ENCODE measurements around the gene NEURL1B.

The NEURL1B gene

GRCh38 chr5:172633403-172633970 lies 7.6 kb upstream of the NEURL1B start:
- Histone ChIP-seq H3K27me3 (ENCODE audit: control insufficient read depth, insufficient read depth, low read length) (no peaks in the 10 kb centered on the region), H3K4me2 (ENCODE audit: low read length) (no peak overlapping the region), H3K9me3 (ENCODE audit: control insufficient read depth, low read length) (no peaks in the 10 kb centered on the region), H3K9ac (no peak overlapping the region), H2AFZ (no peak overlapping the region), H3K4me1 (peaks cover 8% of the 10 kb centered on the region), H3K36me3 (ENCODE audit: control insufficient read depth, insufficient read depth, low read length) (no peaks in the 10 kb centered on the region), H3K27ac (no peak overlapping the region), H3K79me2 (no peaks in the 10 kb centered on the region), H3K4me3 (ENCODE audit: low read depth, low read length) (no peak overlapping the region)
- TF ChIP-seq, protein P1, sequence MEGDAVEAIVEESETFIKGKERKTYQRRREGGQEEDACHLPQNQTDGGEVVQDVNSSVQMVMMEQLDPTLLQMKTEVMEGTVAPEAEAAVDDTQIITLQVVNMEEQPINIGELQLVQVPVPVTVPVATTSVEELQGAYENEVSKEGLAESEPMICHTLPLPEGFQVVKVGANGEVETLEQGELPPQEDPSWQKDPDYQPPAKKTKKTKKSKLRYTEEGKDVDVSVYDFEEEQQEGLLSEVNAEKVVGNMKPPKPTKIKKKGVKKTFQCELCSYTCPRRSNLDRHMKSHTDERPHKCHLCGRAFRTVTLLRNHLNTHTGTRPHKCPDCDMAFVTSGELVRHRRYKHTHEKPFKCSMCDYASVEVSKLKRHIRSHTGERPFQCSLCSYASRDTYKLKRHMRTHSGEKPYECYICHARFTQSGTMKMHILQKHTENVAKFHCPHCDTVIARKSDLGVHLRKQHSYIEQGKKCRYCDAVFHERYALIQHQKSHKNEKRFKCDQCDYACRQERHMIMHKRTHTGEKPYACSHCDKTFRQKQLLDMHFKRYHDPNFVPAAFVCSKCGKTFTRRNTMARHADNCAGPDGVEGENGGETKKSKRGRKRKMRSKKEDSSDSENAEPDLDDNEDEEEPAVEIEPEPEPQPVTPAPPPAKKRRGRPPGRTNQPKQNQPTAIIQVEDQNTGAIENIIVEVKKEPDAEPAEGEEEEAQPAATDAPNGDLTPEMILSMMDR (IDR thresholded peaks at IDR 0.05) = no peak

- H3K4me3 ChIP-seq (ENCODE audit: low read depth, low read length) = no peak overlapping the region
- H3K9ac ChIP-seq = no peak overlapping the region
- no peak overlapping the region for H2AFZ ChIP-seq
- no peak overlapping the region for H3K27ac ChIP-seq
- no peaks in the 10 kb centered on the region for H3K79me2 ChIP-seq
- no peak overlapping the region for H3K4me2 ChIP-seq (ENCODE audit: low read length)
- no peaks in the 10 kb centered on the region for H3K36me3 ChIP-seq (ENCODE audit: control insufficient read depth, insufficient read depth, low read length)
- TF ChIP-seq, protein P1 (IDR thresholded peaks at IDR 0.05) = no peak
- no peaks in the 10 kb centered on the region for H3K27me3 ChIP-seq (ENCODE audit: control insufficient read depth, insufficient read depth, low read length)
- H3K4me1 ChIP-seq = peaks cover 8% of the 10 kb centered on the region
- H3K9me3 ChIP-seq (ENCODE audit: control insufficient read depth, low read length) = no peaks in the 10 kb centered on the region
Observed at GRCh38 chr5:172634106-172634899, 6.8 kb upstream of the NEURL1B start.

- Histone ChIP-seq H3K79me2 (no peaks in the 10 kb centered on the region), H3K27me3 (ENCODE audit: control insufficient read depth, insufficient read depth, low read length) (no peaks in the 10 kb centered on the region), H3K36me3 (ENCODE audit: control insufficient read depth, insufficient read depth, low read length) (no peaks in the 10 kb centered on the region), H3K4me3 (ENCODE audit: low read depth, low read length) (no peak overlapping the region), H3K9ac (no peak overlapping the region), H3K4me1 (peaks cover 8% of the 10 kb centered on the region), H3K27ac (no peak overlapping the region), H2AFZ (no peak overlapping the region), H3K4me2 (ENCODE audit: low read length) (no peak overlapping the region), H3K9me3 (ENCODE audit: control insufficient read depth, low read length) (no peaks in the 10 kb centered on the region)
- TF ChIP-seq, protein P1 (IDR thresholded peaks at IDR 0.05) = no peak
Observed at GRCh38 chr5:172635038-172635437, 6.0 kb upstream of the NEURL1B start.

DNA sequence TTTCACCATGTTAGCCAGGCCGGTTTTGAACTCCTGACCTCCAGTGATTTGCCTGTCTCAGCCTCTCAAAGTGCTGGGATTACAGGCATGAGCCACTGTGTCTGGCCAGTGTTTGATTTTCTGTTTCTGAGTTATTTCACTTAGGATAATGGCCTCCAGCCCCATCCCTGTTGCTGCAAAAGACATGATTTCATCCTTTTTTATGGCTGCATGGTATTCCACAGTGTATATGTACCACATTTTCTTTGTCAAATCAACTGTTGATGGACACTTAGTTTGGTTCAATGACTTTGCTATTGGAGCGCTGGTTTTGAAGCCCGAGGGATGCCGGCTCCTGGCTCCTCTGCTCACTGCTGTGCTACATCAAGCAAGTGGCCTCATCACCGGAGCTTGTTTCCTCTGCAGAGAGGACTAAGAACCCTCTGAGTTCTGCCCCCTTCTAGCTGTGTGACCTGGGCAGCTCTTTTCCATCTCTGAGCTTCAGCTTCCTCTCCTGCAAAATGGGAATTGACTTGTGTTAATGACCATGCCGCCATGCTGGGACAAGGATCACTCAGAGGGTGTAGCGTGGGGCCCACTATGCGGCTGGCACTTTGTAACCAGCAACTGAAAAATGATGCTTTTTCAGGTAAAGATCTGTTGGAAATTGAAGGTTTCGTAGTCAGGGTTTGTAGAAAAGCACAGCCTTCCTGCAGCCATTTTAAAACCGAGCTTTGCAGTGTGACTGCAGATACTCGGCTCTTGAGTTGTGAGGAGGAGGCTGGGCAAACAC lies 4.6 kb upstream of the NEURL1B start:
- Histone ChIP-seq H2AFZ (peak overlapping the region; percentile 23), H3K9ac (no peak overlapping the region), H3K27me3 (ENCODE audit: control insufficient read depth, insufficient read depth, low read length) (no peaks in the 10 kb centered on the region), H3K4me3 (ENCODE audit: low read depth, low read length) (no peak overlapping the region), H3K9me3 (ENCODE audit: control insufficient read depth, low read length) (no peaks in the 10 kb centered on the region), H3K4me2 (ENCODE audit: low read length) (no peak overlapping the region), H3K4me1 (peaks cover 15% of the 10 kb centered on the region), H3K79me2 (no peaks in the 10 kb centered on the region), H3K36me3 (ENCODE audit: control insufficient read depth, insufficient read depth, low read length) (no peaks in the 10 kb centered on the region), H3K27ac (no peak overlapping the region)
- TF ChIP-seq, protein P1 (IDR thresholded peaks at IDR 0.05) = no peak
